Stimulated activated CD4-positive, alpha-beta T cell treated with anti-CD3 and anti-CD28 coated beads, Interleukin-2, amount 100 ng/mL, for 24 hours (primary cell): Measurements from ENCODE around the gene KIF24.
"Not testable (repeated sequence)": the region's sequence is repeated elsewhere in the genome, so short reads cannot be mapped to it uniquely, and the experiment has no call there.

Experiments
- DNase-seq, 2 donors: peaks; one replicate each; pipeline ENCODE4 v3.0.0-alpha.2; 2020

Gene KIF24

GRCh38 chr9:34362614-34363214 is 33.6 kb upstream of the KIF24 start:
- DNase-seq, result no peak

GRCh38 chr9:34352957-34353356 is 23.9 kb upstream of the KIF24 start:
- not testable (repeated sequence) for DNase-seq

- DNase-seq, result not testable (repeated sequence)
These were observed 23.1 kb upstream of the KIF24 start for GRCh38 chr9:34352122-34352652.

- DNase-seq, result no peak
These were observed 20.3 kb upstream of the KIF24 start for GRCh38 chr9:34349324-34349723.

GRCh38 chr9:34347800-34348158 is 18.7 kb upstream of the KIF24 start:
- no peak for DNase-seq

GRCh38 chr9:34346873-34347799 is 18.1 kb upstream of the KIF24 start:
- DNase-seq, result no peak

- DNase-seq, result no peak
These were observed 14.5 kb upstream of the KIF24 start for GRCh38 chr9:34343605-34344004.

GRCh38 chr9:34343090-34343489 is 14.0 kb upstream of the KIF24 start:
- DNase-seq, result no peak

- DNase-seq, result no peak
These were observed 12.7 kb upstream of the KIF24 start for GRCh38 chr9:34341659-34342295.

- no peak for DNase-seq
These were observed 9.8 kb upstream of the KIF24 start for GRCh38 chr9:34338665-34339385.

- not testable (repeated sequence) for DNase-seq
These were observed 9.0 kb upstream of the KIF24 start for GRCh38 chr9:34338079-34338478.

GRCh38 chr9:34337403-34337802 is 8.3 kb upstream of the KIF24 start:
- DNase-seq, result no peak

GRCh38 chr9:34335376-34335775 is 6.3 kb upstream of the KIF24 start:
- DNase-seq, result no peak

- no peak for DNase-seq
These were observed 5.8 kb upstream of the KIF24 start for GRCh38 chr9:34334916-34335315.

- DNase-seq, result no peak
These were observed 5.3 kb upstream of the KIF24 start for GRCh38 chr9:34334337-34334824.

- no peak for DNase-seq
These were observed 4.8 kb upstream of the KIF24 start for GRCh38 chr9:34333836-34334235.

GRCh38 chr9:34332076-34332964 is 3.3 kb upstream of the KIF24 start:
- no peak for DNase-seq

- DNase-seq, result no peak
These were observed 2.1 kb upstream of the KIF24 start for GRCh38 chr9:34331196-34331595.

- no peak for DNase-seq
These were observed 525 bp downstream of the KIF24 start for GRCh38 chr9:34328500-34328986.

GRCh38 chr9:34326690-34327089 is 2.4 kb downstream of the KIF24 start:
- no peak for DNase-seq

GRCh38 chr9:34322899-34323591 is 6.0 kb downstream of the KIF24 start:
- no peak for DNase-seq
